Measurements from ENCODE around the gene CCN2.

Gene CCN2, protein sequence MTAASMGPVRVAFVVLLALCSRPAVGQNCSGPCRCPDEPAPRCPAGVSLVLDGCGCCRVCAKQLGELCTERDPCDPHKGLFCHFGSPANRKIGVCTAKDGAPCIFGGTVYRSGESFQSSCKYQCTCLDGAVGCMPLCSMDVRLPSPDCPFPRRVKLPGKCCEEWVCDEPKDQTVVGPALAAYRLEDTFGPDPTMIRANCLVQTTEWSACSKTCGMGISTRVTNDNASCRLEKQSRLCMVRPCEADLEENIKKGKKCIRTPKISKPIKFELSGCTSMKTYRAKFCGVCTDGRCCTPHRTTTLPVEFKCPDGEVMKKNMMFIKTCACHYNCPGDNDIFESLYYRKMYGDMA

DNA sequence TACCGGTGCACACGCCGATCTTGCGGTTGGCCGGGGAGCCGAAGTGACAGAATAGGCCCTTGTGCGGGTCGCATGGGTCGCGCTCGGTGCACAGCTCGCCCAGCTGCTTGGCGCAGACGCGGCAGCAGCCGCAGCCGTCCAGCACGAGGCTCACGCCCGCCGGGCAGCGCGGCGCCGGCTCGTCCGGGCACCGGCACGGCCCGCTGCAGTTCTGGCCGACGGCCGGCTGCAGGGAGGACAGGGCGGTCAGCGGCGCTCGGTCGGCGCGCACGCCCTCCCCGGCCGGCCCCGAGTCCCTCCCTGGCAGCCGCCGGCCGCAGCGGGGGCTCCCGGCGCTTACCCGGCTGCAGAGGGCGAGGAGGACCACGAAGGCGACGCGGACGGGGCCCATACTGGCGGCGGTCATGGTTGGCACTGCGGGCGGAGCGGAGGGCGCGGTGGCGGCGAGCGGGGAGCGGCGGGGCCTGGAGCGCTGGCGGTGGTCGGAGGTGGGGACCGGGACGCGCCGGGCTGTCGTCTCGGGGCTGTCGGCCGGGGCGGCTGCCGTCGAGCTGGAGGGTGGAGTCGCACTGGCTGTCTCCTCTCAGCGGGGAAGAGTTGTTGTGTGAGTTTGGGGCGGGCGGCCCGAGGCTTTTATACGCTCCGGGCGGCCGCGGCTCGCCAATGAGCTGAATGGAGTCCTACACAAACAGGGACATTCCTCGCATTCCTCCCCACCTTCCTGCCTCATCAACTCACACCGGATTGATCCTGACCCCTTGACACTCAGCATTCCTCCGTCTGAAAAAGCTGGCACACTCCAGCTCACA lies at the start of gene CCN2:
Gene CCN2, minus strand, starts transcription at position 606 of the 809 bp plus-strand sequence. Its CDS starts 200 bp downstream, at position 406.
- peak; percentile 15 for DNase-seq

DNA sequence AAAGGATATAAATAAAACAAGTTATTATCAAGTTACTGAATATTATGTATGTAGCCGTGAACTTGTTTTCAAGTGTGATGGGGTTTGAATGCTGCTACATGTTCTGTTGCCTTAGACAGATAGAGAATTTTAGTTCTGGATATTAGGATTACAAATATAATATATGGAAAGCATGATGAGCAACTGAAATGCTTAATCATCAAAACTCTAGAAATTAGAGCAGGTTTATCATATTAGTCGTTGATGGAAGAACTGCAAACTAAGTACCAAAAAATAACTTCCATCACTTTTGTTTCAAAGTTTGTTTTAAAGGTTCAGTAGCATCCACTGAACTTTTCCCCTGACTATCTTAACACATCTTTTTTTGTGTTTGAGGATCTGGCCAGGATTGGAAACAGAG lies 49.1 kb upstream of the CCN2 start:
- DNase-seq = no peak

DNA sequence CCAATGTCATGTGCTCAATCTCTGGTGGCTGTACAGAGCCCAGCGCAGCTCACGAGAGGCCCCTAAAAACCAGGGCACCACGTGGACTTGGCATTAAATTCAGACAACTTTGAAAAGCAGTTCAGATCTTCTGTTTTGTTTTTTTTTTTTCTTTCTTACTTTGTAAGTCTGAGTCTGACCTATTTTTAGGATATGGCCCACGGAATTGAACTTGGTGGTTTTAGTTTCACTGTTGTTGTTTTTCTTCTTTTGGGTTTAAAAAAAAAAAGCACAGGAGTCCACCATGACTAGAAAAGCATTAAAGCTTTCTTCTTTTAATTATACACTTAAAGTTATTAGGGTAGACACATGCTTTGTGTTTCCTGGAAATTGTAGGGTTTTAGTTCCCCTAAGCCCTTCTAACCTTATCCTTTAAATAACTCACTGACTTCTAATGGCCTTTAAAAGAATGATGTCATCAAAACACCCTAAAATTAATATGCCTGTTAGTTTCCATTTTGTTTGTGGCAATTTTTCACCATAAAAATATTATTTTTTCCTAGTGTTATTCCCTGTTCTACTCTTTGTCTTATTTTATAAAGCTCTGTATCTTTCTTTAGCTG lies 48.5 kb upstream of the CCN2 start:
- no peak for DNase-seq

DNA sequence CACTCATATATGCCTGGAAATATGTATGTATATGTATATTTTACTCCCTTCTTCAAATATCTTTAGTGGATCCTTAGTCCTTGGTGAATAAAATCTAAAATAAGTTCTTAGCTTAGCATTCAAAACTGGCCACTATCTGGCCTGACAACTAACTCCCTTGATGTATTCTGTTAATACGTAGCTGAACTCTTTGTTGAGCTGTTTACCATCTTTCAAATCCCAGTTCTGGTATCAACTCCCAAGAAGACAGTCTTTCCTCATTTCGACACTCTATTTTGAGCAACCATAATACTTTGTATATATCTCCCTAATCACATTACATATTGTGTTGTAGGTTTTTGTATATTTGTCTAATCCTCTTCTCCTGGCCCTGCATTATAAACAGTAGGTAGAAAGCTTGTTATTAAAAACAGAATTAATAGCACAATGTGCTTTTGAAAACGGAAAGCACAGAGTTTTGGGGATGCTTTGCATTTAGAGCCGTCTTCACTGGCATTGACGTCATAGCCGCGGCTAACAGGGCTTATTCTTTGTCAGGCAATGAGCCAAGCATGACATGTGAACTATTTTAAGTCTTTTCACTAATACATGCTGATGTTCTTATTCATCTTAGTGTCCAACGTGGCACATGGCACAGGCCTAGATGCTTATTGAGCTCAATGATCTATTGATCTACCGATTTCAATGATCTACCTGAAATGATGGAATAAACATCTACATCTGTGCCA lies 47.2 kb upstream of the CCN2 start:
- no peak for DNase-seq

DNA sequence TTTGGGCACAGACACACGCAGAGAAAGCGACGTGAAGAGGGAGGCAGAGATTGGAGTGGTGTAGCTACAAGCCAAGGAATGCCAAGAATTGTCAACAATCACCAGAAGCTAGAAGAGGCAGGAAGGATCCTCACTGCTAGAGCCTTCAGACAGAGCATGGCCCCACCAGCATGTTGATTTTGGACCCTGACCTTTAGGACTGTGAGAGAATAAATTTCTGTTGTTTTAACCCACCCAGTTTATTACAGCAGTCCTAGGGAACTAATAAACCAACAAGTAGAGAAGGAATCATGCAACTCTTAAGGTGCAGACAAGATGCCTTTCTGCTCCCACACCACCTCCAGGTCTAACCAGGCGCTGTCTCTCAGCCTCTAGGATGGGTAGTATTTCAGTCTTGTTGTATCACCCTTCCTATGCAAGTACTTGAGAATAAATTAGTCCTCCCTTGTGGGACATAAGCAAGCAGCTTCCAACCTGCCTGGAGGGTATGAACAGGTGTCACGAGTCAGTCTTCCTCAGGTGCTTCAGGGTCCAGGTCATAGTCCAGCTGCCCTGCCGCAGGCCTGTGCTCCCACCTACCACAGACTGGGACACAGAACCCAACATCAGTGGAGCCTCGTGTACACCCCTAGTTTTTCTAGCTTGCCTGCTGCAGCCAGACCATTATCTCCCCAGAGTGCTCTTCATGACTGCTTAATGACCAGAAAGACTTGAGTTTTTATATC lies 46.4 kb upstream of the CCN2 start:
- DNase-seq = no peak

DNA sequence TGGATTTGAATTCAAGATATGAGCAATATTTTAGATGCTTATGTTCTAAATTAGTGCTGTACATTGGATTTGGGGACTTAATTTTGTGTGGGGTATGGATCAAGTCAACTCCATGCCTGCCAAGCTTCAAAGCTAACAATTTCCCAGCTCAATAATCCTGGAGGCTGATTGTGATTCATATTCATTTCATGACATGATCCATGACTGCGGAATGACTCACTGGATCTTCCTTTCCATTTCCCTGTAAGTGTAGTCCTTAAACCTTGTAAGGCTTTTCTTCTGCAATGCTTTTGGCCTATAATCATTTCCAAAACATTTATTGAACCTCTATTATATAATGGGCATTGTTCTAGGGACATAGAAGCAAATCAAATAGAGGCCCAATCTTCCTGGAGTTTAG lies 44.7 kb upstream of the CCN2 start:
- no peak for DNase-seq

DNA sequence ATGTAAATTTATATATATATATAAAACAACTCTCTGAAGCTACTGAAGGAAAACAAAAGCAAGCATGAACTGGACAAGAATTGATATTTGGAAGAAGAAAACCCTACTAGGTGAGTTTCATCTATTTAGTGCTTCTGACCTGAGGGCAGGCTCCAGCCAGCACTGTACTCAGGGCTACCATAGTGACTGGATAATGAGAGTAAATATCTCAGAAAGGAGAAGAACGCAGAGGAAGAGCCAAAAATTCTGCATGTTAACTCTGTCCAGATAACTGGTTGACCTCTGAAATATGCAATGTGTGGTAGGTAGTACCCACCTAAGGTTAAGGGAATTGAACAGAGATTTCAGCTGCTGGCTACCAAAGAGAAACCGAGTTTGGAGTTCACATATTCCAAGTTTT lies 41.4 kb upstream of the CCN2 start:
- no peak for DNase-seq

DNA sequence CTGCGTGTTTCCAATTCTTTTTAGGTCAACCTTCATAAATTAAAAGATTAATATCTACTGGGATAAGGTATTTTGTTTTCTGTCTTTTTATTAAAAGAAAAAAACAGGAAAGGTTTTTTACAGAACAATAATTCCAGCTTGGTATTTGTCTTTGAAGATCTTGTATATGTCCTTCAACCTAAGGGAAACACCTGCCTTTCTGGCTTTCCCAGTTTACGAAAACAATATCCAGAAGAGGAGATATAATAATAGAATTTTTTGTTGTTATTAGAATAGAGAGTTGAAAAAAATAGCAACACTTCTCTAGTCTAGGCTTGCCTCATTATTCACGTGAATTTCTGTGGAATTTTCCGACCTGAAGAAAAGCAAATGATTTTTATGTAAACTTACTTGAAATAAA lies 37.9 kb upstream of the CCN2 start:
- DNase-seq = no peak

DNA sequence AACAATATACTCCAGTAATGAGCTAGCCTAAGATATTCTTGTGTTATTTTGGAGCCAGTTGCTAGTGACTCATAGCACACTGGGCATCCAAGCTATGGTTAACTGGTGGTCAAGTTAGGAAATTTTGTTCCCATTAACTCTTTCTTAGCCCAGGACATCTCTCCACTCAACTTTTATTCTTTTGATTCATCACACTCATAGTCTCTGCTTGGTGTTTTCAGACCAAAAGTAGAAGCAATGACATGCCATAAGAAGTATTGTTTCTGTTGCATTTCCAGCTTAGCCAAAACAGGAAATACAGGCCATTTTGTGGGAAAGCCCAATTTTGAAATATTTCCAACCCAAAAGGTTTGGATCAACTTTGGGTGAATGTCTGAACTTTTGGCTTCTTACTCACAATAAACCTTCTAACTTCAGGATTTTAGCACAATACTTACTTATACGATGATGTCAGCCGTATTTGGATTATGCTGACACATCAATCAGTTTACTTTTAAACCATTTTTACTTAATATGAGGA lies 31.6 kb upstream of the CCN2 start:
- DNase-seq = no peak

DNA sequence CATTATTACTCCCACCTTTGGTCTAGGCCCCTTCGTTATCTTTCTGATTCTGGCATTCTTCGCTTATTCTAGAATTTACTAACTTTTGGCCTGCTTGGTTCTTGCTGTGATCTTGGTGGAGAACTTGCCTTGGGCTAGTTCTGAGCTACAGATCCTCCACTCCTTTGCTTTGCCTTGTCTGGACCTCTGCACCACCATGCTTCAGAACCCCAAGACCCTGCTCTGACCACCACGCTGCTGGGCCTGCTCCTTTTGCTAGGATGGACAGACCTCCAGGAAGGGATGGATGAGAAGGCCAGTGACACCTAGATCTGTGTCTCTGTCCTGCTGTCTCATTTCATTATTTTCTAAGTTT lies 30.4 kb upstream of the CCN2 start:
- no peak for DNase-seq

DNA sequence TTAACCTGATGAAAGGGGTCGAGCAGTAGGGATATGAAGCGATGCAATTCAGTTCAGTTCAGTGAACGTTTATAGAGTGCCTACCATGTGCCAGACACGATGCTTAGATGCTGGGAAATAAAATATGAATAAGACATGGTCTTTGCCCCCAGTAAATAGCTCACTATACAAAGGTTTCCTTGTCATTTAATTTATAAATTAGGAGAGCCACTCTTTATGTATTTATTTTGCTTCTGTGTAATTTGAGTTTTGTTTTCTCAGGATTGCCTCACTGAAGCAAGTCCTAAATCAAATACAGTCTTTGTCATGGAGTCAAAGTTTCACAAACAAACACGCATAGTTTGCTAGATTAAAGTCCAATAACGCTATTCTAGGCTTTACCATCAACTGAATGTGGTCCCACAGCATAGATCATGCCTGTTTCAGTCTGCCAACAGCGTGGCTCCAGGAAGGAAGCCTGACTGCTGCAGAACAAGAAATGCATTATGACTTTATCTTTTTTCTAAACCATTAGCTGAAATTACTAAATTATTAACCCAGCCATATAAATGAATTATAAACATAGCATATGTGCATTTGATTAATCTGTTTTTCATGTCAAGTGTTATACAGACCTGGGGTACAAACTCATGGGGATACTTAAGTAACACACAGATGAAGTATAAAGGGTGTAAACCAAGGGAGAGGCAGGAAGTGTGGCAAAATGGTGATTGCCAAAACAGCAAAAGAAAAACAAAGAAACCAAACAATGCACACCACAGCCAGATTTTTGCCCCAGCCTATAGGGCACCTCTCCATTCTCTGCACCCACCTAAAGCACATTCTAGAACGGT lies 29.8 kb upstream of the CCN2 start:
- no peak for DNase-seq

DNA sequence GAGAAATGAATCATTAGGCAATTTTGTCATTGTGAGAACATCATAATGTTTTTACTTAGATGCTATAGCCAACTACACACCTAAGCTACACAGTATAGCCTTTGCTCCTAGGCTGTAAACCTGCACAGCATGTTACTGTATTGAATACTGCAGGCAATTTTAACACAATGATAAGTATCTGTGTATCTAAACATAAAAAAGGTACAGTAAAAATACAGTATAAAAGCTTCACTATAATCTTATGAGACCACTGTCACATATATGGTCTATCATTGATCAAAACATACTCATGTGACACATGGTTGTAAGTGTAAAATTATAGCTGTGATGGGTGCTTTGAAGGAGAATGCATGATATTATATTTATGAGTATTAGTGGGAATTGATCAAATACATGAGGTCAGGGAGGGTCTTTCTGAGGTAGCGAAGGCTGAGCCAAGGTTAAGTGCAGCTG lies 29.2 kb upstream of the CCN2 start:
- DNase-seq = no peak

DNA sequence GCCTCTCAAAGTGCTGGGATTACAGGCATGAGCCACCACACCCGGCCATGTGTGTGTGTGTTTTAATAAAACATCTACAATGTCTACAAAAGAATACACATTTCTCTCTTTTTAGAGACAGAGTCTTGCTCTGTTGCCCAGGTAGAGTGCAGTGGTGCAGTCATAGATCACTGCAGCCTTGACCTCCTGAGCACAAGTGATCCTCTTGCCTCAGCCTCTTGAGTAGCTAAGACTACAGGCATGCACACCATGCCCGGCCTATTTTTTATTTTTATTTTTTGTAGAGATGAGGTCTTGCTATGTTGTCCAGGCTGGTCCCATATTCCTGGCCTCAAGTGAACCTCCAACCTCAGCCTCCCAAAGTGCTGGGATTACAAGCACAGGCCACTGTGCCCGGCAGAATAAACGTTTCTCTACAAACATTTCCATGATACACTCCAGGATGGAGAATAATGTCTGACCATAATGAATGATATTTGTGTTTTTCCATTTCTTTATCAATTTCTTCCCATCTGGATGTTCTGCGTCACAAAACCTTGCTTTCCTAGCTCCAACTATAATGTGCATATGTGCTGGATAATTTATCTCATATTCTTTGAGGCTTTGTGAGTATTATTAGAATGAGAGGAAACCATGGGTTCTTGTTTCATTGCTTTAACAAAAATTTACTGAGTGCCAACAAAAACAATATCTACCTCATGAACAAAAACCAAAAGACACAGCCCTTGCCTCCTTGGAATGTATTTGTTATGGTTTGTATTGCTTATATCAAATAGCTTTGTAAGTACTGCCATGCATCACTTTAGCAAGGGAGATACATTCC lies 28.6 kb upstream of the CCN2 start:
- no peak for DNase-seq

DNA sequence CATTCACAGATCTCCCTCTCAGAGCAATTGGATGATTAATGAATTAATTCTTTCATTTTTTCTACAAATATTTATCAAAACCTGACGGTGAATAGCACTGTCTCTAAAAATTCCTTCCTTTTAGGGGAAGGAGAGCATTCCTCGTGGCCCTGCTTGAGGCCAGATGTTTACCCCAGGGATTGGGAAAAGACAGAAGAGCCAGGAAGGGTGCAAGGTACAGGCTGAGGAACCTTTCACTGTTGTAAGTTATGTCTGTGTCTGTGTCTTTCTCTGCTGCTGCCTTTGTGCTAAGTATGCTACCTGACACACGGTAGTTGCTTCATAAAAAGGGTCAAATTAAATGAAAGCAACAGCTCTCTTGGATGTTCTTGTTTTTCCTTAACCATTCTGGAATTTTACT lies 27.4 kb upstream of the CCN2 start:
- no peak for DNase-seq

DNA sequence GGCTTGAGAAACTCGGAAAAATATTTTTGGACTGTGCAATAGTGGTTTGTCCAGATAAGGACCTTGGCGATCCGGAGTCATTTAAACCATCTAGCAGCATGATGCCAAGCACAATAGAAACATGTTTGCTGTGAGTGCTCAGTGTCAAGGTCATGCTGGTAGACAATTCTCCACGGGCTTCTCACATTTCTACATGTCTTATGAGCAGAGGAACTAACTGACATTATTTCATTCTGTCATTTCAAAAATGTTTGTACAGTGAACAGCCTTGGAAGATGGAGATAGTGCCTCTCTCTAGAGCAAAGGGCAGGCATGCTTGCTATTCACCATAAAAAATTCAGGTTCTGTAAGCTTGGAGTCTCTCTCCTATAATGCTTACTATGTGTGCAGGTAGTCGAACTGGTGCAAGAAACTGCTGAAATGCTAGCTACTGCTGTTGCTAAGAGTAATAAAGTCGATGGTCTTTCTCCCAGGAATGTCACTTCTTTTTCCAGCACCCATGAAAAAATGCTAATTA lies 25.4 kb upstream of the CCN2 start:
- DNase-seq = no peak

DNA sequence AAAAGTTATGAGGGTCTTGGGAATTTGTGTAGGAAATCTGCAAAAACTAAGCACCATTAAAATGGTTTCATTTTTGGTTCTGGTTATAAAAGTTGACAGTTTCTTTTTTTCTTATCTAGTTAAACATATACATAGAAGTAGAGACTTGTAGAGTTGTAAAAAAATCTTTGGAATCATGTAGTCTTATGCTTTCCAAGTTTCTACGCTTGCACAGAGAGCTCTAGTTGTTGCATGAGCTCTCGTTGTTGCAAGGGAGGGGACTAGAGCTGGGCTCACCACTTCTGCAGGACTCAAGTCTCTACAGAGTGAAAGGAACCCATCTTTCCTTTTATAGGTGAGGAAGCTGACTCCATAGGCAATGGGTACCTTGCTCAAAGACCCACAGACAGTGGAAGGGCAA lies 21.6 kb upstream of the CCN2 start:
- no peak for DNase-seq

DNA sequence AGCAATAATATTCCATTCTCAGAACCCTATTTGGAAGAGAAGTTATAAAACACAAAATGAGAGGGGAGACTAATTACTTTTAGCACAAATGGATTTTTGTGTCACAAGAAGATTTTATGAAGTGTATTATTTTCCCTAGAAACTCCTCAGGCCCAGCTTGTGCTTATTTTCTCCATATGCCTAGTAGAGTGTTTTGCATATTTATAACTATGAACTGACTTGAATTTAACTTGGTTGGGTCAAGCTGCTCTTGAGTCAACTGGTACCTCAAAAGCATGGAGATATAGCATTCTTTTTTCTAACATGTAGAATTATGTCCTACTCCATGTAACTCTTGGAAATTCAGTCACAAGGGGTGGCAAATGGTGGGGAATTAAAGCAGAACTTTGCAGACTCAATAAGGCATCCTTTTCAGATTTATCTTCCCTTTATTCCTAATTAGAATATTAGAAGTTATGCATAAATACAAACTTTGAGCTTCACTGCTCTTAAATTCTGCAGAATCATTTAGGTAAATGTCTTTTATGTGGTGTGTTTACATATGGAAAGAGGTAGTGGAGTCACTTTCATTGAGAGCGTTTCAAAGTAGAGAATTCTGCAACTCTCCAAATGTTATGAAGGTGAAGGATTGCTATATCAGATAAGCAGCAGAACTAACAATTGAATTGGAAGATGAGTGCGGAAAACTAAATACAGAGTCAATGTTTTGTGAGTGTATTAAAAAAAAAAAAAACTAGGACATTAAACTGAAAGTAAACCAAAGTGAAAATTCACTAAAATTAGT lies 19.1 kb upstream of the CCN2 start:
- no peak for DNase-seq

DNA sequence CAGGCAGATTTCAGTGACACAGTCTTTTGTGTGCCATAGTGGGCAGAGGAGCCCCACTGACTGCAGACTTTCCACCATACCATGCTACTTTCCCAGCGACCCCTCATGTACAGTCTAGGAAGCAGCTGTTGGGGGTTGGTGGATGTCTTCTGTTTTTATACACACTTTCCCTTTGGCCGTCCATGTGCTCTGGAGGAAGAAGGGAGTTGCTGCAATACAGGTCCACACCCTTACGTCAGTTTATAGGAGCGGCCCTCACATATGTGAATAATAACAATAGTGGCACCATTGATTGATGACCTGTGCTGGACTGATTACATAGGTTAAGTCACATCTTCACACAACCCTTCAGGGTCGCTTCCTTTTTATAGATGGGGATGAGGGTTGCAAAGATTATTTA lies 17.5 kb upstream of the CCN2 start:
- no peak for DNase-seq

DNA sequence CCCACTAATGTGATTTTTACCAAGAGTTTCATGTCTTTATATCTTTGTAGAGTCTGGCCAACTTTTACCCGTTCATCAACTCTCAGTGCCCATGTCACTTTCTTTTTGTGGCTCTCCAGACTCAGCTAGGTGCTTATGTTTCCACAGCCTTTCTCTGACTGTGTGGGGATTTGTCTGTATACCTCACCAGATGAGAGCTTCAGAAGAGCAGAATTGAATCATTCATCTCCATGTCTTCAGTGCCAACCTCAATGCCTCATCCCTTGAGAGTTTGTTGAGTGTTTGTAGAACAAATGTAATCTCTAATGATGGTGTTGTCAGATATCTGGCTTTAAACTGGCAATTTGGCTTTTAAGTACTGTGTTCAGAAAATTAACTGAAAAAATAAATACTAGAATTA lies 16.8 kb upstream of the CCN2 start:
- DNase-seq = no peak
